HG02798 (cell line): ENCODE results near the gene SLC35G6.
"Not testable (repeated sequence)": the region's sequence is repeated elsewhere in the genome, so short reads cannot be mapped to it uniquely, and the experiment has no call there.

Experiments used
- ATAC-seq: cut with Tn5 transposase; IDR thresholded peaks from one replicate; pipeline ENCODE4 v1.9.1; 2021; ENCODE audit warnings: mild to moderate bottlenecking; ENCODE audit not compliant: unreplicated experiment, poor library complexity

The SLC35G6 gene

DNA sequence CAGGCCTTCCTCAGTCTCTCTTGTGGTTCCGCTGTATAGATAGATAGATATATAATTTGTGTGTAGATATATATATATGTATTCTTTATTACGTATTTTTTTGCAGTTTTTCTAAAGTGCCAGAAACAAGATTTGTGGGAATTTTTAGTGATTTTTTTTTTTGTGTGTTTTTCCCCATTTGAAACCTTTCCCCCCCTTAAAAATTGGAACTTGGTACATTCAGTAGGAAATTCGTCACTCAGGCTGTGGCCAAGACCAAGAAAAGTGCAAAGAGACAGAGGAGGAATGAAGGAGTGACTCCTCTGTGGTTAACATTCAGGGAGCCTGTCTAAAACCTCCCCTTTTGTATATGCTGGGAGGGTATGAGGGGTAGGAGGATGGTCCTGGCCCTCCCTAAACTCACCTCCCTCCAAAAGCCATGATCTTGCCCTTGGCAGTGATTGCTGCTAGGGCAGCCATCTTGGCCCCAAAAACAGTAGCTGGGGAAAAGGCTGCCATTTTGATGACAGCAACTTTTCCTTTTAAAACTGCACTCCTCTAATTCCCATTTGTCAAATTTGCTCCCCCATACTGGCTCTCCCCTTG, 21.2 kb upstream of the SLC35G6 start:
- ATAC-seq: no peak

- ATAC-seq: no peak
Measured at GRCh38 chr17:7460850-7461660, 20.2 kb upstream of the SLC35G6 start.

- ATAC-seq: no peak
Measured at GRCh38 chr17:7462474-7463371, 18.5 kb upstream of the SLC35G6 start.

- ATAC-seq: no peak
Measured at GRCh38 chr17:7463372-7463846, 17.8 kb upstream of the SLC35G6 start.

GRCh38 chr17:7464081-7464480, 17.2 kb upstream of the SLC35G6 start:
- ATAC-seq: no peak

- no peak for ATAC-seq
Measured at GRCh38 chr17:7465597-7466275, 15.5 kb upstream of the SLC35G6 start.

GRCh38 chr17:7466318-7466638, 15.0 kb upstream of the SLC35G6 start:
- ATAC-seq: no peak

DNA sequence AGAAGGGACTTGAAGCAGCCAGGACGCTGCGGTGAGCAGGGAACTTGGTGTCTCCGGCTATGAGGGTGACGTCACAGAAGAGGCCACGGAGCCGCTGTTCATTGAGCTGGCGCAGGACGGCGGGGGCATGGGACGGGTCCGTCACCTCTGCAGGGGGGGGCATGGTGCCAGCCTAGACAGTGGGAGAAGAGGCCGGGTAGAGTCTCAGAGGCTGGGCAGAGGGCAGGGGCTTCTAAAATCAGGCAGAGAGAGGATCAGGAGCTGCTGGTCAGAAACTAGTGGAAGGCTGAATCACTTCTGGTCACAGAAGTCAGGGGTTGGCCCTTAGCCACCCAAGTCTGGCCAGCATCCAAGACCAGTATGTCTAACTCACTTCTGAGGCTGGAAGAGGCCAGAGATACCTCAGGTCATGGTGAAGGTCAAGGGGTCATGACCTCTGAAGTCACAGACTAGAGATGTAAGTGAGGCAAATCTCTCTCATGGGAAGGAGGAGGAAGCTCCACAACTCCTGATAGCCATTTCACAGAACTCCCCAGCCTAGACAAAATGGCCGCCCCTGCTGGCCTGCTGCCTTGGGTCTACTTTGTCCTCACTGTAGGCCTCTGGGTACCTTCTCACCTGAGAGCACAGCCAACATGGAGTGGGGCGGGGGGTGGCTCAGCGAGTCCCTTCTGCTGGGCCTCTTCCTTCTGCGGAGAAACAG, 14.5 kb upstream of the SLC35G6 start:
- no peak for ATAC-seq

GRCh38 chr17:7467498-7467897, 13.7 kb upstream of the SLC35G6 start:
- no peak for ATAC-seq

GRCh38 chr17:7468290-7468689, 13.0 kb upstream of the SLC35G6 start:
- no peak for ATAC-seq

- ATAC-seq: no peak
Measured at GRCh38 chr17:7468804-7469389, 12.3 kb upstream of the SLC35G6 start.

GRCh38 chr17:7469843-7470242, 11.4 kb upstream of the SLC35G6 start:
- not testable (repeated sequence) for ATAC-seq

DNA sequence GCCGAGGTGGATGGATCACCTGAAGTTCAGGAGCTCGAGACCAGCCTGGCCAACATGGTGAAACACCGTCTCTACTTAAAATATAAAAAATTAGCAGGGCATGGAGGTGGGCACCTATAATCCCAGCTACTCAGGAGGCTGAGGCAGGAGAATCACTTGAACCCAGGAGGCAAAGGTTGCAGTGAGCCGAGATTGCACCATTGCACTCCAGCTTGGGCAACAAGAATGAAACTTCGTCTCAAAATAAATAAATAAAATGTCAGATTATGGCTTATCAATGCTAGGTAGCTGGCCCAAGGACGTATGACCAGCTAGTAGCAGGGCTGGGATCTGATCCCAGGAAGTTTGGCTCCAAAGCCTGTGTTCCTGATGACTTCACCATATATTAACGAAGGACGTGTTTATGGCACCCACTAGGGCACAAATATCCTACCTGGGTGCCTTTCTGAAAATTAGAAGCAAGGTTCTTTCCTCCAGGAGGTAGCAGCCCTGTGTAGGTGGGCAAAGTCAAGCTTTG, 10.7 kb upstream of the SLC35G6 start:
- ATAC-seq: not testable (repeated sequence)

GRCh38 chr17:7471729-7472128, 9.5 kb upstream of the SLC35G6 start:
- ATAC-seq: no peak

GRCh38 chr17:7474767-7475166, 6.5 kb upstream of the SLC35G6 start:
- ATAC-seq: not testable (repeated sequence)

- no peak for ATAC-seq
Measured at GRCh38 chr17:7475764-7476422, 5.4 kb upstream of the SLC35G6 start.

- no peak for ATAC-seq
Measured at GRCh38 chr17:7476494-7476893, 4.8 kb upstream of the SLC35G6 start.

- no peak for ATAC-seq
Measured at GRCh38 chr17:7476951-7477350, 4.3 kb upstream of the SLC35G6 start.
